NB4 (cell line): ENCODE data around the gene CAMSAP3.

Experiments used
- DNase-seq: peaks from one replicate; pipeline ENCODE4 v3.0.0; 2010; ENCODE audit warnings: low read depth
- H3K4me3 ChIP-seq: one replicate; pipeline ENCODE4 v1.5.1; 2011; ENCODE audit warnings: mild to moderate bottlenecking, low read depth, low read length, moderate library complexity
- MYC ChIP-seq: IDR thresholded peaks from 2 replicates; pipeline ENCODE4 v1.6.1; 2011; ENCODE audit warnings: low read depth, low read length
- POLR2A ChIP-seq: IDR thresholded peaks from 2 replicates; pipeline ENCODE4 v1.6.1; 2011; ENCODE audit warnings: mild to moderate bottlenecking; ENCODE audit not compliant: insufficient read length; ENCODE audit errors: extremely low read depth
- TF ChIP-seq, protein P1 (sequence below): IDR thresholded peaks from one replicate; pipeline ENCODE4 v1.5.1; 2012; ENCODE audit warnings: low read depth, low read length
- TF ChIP-seq, protein P2 (sequence below): IDR thresholded peaks from 2 replicates; pipeline ENCODE4 v1.6.1; 2011; ENCODE audit warnings: low read depth, low read length

CAMSAP3 gene

DNA sequence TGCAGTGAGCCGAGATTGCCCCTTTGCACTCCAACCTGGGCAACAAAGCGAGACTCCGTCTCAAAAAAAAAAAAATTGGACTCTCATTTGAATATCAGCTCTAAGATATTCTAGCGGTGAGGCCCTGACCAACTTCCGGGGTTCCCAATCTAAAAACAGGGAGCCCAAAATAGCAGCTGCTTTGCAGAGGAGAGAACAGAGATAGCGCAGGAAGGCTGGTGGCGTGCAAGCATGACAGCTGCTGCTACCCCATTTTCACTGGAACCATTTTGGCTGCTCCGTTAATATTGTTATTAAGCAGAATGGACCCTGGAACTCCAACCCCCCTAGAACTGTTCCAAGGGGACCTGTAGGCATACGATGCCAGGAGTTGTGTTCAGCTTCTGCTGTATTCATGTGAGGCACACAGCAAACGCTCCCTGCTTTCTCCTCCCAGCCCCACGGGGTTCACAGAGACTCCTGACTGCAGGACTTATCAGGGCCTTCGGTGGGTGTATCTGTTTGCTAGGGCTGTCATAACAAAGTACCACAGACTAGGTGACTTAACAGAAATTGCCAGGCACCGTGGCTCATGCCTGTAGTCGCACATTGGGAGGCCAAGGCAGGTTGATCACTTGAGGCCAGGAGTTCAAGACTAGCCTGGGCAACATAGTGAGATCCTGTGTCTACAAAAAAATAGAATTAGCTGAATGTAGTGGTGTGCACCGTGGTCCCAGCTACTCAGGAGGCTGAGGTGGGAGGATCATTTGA is 52.8 kb downstream of the CAMSAP3 start:
- TF ChIP-seq, protein P1, sequence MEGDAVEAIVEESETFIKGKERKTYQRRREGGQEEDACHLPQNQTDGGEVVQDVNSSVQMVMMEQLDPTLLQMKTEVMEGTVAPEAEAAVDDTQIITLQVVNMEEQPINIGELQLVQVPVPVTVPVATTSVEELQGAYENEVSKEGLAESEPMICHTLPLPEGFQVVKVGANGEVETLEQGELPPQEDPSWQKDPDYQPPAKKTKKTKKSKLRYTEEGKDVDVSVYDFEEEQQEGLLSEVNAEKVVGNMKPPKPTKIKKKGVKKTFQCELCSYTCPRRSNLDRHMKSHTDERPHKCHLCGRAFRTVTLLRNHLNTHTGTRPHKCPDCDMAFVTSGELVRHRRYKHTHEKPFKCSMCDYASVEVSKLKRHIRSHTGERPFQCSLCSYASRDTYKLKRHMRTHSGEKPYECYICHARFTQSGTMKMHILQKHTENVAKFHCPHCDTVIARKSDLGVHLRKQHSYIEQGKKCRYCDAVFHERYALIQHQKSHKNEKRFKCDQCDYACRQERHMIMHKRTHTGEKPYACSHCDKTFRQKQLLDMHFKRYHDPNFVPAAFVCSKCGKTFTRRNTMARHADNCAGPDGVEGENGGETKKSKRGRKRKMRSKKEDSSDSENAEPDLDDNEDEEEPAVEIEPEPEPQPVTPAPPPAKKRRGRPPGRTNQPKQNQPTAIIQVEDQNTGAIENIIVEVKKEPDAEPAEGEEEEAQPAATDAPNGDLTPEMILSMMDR: no peak
- TF ChIP-seq POLR2A: no peak
- TF ChIP-seq MYC: no peak
- TF ChIP-seq, protein P2, sequence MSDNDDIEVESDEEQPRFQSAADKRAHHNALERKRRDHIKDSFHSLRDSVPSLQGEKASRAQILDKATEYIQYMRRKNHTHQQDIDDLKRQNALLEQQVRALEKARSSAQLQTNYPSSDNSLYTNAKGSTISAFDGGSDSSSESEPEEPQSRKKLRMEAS: no peak
- no peak overlapping the region for H3K4me3 ChIP-seq
- no peak for DNase-seq

DNA sequence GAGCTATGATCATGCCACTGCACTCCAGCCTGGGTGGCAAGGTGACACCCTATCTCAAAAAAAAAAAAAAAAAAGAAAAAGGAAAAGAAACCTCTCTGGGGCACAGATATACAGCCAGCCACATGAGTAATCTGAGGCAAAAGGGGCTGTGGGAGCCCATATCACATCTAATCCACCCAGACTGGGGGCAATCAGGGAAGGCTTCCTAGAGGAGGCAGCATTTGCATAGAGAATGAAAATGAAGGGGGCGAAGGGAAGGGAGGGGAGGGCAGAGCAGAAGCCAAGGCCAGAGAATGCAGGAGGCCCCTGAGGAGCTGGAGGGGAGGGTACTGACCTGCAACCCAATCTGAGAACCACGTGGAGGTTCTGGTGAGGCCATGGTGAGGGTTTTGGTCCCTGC is 54.5 kb downstream of the CAMSAP3 start:
- TF ChIP-seq MYC (no peak), POLR2A (no peak)
- TF ChIP-seq, protein P1: no peak
- TF ChIP-seq, protein P2: no peak
- DNase-seq: no peak

DNA sequence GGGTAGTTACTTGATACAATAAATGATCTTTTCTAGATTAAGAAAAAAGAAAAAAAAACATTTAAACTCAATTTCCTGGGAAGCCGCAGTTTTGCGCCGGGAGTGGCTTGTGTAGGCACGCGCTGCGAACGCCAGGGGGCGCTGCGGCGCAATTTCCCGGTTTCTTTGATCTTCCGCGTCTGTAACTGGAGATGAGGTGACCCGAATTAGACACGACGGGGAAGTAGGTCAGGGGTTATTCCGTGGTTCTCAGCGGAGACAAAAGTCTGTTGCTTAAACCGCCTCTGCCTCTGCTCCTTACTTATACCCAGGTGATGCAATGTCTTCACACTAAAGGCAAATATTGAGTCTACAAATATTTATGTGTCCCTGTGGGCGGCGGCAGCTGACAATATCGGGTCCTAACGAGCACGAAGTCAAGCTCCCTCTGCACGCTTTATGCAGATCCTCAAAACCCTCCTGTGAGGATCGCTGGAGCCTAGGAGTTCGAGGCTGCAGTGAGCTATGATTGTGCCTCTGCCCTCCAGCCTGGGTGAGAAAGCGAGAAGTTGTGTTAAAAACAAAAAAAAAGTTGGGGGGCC is 56.5 kb downstream of the CAMSAP3 start:
- peak; percentile 99 for DNase-seq
- TF ChIP-seq, protein P2: peak; percentile 69
- peak; percentile 82 for TF ChIP-seq MYC
- TF ChIP-seq POLR2A: no peak
- TF ChIP-seq, protein P1: peak; percentile 97
- no peak overlapping the region for H3K4me3 ChIP-seq

More for the DNA sequence above, 54.5 kb downstream of the CAMSAP3 start:
- no peak overlapping the region for H3K4me3 ChIP-seq

DNA sequence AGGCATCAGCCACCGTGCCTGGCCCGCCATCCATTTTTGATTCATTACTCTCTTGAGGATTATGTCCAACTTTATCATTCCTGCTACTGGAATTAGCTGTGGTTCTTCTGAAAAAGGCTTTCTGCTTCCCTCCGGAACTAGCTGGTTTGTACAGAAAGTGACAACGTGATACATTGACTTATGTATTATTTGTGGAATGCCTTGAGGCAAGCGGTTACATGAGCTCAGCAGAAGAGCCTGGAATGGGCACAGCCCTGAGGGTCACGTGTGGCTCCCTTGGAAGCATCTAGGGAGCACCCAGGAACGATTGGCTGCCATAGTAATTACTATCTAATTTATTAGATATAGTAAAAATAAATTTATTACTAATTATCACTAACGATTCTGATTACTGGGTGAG is 58.7 kb downstream of the CAMSAP3 start:
- no peak for TF ChIP-seq POLR2A
- TF ChIP-seq, protein P1: no peak
- TF ChIP-seq, protein P2: no peak
- TF ChIP-seq MYC: no peak
- no peak for DNase-seq
- H3K4me3 ChIP-seq: no peak overlapping the region

DNA sequence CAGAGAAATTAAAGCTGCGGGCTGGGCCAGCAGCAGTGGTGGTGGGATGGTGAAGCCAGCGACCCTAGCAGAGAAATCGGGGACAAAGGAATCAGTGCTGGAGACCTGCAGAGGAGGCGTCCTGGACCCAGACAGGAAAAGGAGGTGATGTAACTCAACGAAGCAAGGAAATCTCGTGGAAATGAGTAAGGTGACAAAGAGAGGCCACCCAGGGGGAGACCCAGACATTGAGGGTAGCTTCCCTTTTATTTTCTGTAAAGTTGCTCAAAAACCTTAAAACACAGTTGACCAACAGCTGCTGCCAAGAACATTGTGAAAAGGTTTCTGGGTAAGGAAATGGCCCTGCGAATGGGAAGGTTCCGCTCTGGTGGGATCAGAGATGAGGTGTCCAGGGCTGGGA is 59.9 kb downstream of the CAMSAP3 start:
- TF ChIP-seq MYC: 0 out of 2 replicates have a peak, but pooled peaks have one; percentile 12
- TF ChIP-seq, protein P2: no peak
- H3K4me3 ChIP-seq: no peak overlapping the region
- peak; percentile 84 for DNase-seq

DNA sequence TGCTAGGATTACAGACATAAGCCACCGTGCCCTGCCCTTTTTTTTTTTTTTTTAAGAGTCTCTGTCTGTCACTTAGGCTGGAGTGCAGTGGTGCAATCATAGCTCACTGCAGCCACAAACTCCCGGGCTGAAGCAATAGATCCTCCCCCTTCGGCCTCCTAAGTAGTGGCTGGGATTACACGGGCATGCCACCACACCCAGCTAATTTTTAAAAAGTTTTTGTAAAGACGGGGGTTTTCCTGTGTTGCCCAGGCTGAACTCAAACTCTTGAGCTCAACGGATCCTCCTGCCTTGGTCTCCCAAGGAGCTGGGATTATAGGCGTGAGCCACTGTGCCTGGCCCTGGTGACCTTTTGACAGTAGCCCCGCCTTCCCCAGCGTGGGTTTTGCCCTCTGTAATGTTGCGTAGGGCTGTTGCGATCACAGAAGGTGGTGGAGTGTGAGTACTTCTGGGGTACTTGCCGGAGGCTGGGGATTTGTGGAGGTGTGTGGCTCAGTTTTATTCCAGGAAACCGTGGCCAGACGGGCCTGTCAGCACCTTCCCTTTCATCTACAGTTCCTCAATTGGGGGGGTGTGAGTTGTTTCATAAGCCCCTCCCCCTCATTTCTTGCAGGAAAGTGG is 61.6 kb downstream of the CAMSAP3 start:
- peak overlapping the region; percentile 23 for H3K4me3 ChIP-seq
- peak; percentile 95 for DNase-seq
- peak; percentile 36; the same call in 1 of the 2 replicates for TF ChIP-seq MYC
- TF ChIP-seq, protein P2: no peak; the same call in none of the 2 replicates
- TF ChIP-seq POLR2A: no peak
